HG03103 (cell line): Measurements from ENCODE around the gene KIAA0930.

ENCODE experiments used
- ATAC-seq: cut with Tn5 transposase; IDR thresholded peaks from one replicate; pipeline ENCODE4 v1.9.1; 2021; ENCODE audit warnings: low read depth; ENCODE audit not compliant: unreplicated experiment

KIAA0930 gene

DNA sequence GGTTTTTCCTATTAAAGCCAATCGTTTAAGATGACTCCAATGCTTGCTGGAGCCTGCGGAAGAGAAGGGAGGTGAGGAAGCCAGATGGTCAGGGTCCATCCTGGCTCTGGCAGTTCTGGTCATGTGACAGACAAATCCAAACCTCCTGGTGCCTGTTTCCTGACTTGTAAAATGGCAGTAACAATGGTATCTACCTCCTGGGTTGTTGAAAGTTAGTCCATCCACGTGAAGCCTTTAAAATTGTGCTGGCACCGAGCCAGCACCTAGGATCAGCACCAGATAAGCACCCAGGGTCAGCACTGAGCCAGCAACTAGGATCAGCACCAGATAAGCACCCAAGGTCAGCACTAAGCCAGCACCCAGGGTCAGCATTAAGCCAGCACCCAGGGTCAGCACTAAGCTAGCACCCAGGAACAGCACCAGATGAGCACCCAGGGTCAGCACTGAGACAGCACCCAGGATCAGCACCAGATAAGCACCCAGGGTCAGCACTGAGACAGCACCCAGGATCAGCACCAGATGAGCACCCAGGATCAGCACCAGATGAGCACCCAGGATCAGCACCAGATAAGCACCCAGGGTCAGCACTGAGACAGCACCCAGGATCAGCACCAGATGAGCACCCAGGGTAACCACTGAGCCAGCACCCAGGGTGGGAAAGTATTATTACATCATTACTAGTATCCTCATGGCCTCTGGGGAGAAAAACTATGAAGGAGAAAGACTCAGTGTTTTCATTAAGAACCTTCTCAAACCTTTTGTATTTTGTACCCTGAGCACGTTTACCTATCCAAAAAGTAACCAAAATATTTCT, 17.2 kb downstream of the KIAA0930 start:
- no peak for ATAC-seq

GRCh38 chr22:45221201-45221600, 19.5 kb downstream of the KIAA0930 start:
- no peak for ATAC-seq

DNA sequence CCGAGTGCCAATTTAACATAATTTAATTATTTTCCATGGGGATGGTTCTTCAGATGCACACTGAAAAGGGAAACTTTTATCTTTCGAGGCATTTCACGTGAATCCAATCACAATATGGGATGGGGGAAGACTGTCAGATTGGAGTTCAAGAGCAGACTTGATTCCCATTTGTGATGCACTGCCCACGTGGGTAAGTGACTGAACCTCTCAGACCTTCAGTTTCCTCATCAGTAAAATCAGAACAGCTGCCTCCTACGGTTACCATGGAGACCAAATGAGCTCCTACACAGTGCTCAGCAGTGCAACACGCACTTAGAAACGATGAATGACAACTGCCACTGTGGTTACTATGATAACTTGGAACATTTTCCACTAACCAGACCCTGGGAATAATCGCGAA, 21.7 kb downstream of the KIAA0930 start:
- ATAC-seq: no peak

- no peak for ATAC-seq
Measured at GRCh38 chr22:45217806-45218205, 22.9 kb downstream of the KIAA0930 start.

GRCh38 chr22:45217345-45217744, 23.3 kb downstream of the KIAA0930 start:
- ATAC-seq: no peak

GRCh38 chr22:45216133-45217003, 24.3 kb downstream of the KIAA0930 start:
- no peak for ATAC-seq

GRCh38 chr22:45212992-45213751, 27.5 kb downstream of the KIAA0930 start:
- no peak for ATAC-seq

DNA sequence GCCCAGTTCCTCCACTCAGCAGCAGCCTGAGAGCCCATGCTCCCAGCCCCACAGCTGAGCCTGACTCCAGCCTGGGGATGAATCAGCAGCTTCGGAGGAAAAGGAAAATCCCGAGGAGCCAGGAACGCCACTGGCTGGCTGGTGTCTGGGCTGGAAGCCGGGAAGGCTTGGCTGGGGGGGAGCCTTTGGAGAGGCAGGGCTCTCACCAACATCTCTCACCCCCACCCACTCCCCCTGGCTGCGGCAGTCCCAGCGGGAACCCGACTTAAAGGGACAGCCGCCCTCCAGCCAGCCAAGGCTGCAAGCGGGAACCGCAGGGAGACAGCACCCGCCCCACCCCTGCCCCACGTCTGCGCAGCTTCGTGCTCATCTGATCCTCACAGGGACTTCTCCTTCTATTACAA, 28.4 kb downstream of the KIAA0930 start:
- ATAC-seq: no peak

GRCh38 chr22:45211848-45212247, 28.8 kb downstream of the KIAA0930 start:
- no peak for ATAC-seq

- ATAC-seq: no peak
Measured at GRCh38 chr22:45211435-45211834, 29.3 kb downstream of the KIAA0930 start.

- no peak for ATAC-seq
Measured at GRCh38 chr22:45210991-45211390, 29.7 kb downstream of the KIAA0930 start.

DNA sequence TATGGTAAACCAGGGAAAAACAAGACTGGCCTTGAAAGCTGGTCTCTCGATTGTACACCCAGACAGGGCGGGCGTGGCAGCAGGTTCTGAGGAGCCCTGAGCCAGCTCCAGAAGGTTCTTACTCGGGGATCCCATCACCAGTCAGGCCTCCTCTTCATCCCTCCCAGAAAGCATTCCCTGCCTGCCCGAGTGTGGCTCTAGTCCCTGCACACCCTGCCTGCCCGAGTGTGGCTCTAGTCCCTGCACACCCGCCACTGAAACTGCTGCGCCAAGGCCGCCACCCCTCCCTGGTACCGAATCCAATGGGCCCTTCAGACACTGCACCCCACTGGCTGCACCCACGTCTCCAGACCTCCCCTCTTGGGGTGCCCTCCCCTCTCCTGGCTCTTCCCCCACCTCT, 30.1 kb downstream of the KIAA0930 start:
- ATAC-seq: no peak

DNA sequence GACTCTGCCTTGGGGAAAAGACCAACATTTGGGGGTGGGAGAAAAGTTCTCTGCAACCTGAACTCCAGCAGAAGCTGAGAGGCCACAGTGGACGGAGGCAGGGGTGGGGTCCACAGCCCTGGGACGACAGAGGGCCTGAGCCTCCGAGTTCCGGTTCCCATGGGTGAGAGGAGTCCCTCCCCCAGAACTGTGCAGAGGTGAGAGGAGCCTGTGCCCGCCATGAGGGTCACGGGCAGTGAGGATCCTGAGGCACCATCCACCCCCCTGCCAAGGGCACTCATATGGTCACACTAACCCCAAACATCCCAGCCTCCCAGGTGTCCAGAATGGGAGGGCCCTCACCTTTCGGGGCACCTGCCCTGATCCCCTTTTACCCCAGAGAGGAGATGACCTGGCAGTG, 30.5 kb downstream of the KIAA0930 start:
- ATAC-seq: no peak

GRCh38 chr22:45208993-45209838, 31.5 kb downstream of the KIAA0930 start:
- no peak for ATAC-seq

DNA sequence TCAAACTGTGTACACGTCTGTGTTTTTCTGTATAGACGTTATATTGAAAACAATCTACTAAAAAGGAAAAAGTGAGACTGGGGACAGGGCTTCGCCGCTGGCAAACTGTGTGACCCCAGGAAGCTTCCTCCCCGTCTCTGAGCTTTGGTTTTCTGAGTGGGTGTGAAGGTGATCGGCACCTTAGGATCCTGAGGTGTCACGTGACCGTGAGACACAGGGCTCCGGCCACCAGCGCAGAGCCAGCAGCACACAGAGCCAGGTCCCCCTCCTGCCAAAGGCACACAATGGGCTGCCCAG, 32.0 kb downstream of the KIAA0930 start:
- no peak for ATAC-seq

DNA sequence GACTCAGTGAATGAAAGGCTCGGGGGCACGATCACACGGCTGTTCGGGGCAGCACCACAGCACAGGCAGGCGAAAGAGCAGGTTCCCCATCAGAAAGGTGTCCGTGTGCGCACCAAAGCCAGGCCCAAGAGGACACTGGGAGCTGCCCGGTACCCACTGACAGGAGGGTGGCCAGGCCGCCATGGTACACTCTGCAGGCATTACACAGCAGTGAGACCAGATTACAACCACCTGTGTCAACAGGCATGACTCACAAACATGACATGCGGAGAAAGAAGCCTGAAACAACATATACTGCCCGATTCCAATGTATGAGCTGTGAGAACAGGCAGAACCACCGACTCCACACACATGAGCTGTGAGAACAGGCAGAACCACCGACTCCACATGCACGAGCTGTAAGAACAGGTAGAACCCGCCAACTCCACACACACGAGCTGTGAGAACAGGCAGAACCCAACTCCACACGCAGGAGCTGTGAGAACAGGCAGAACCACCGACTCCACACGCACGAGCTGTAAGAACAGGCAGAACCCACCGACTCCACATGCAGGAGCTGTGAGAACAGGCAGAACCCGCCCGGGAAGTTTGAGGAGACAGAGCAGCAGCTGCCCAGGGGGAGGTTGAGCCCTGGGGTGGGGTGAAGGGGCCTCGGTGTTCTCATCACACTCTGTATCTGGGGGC, 32.6 kb downstream of the KIAA0930 start:
- ATAC-seq: no peak

- no peak for ATAC-seq
Measured at GRCh38 chr22:45207533-45207932, 33.2 kb downstream of the KIAA0930 start.

- ATAC-seq: no peak
Measured at GRCh38 chr22:45206233-45206632, 34.5 kb downstream of the KIAA0930 start.

- no peak for ATAC-seq
Measured at GRCh38 chr22:45205276-45205925, 35.3 kb downstream of the KIAA0930 start.
